K562 (cell line): ENCODE data around the gene HPD. TPM values are rescaled to one million over a fixed set of nuclear protein-coding genes. Genes with fewer than 3 reads are reported as not detected.

Source experiments
- CHD7 ChIP-seq: fragments of 200-600 bp; sonication (generic); IDR thresholded peaks from one replicate; pipeline ENCODE4 v1.6.1; 2012; ENCODE audit warnings: mild to moderate bottlenecking, low read depth, low read length, inconsistent platforms
- GMEB1 ChIP-seq: fragments of 250-450 bp; sonication (Bioruptor Pico); IDR thresholded peaks from 2 replicates; pipeline ENCODE4 v1.4.0; 2020; ENCODE audit warnings: mild to moderate bottlenecking
- HNRNPK ChIP-seq: fragments of 200-400 bp; formaldehyde crosslinking; IDR thresholded peaks from one replicate; pipeline ENCODE4 v1.6.1; 2018; ENCODE audit warnings: mild to moderate bottlenecking, low read depth, low read length; ENCODE audit not compliant: poor library complexity, severe bottlenecking
- LCOR ChIP-seq: sonication (generic); formaldehyde crosslinking; IDR thresholded peaks from 2 replicates; pipeline ENCODE4 v1.8.0; 2022; ENCODE audit warnings: mild to moderate bottlenecking, missing genetic modification reagents
- NELFE ChIP-seq: IDR thresholded peaks from 2 replicates; pipeline ENCODE4 v1.6.1; 2011; ENCODE audit warnings: mild to moderate bottlenecking; ENCODE audit not compliant: insufficient read depth, insufficient read length
- NONO ChIP-seq, 2 experiments: fragments of 200-400 bp in 1 of 2; fragments of 450-650 bp in 1 of 2; formaldehyde crosslinking in 1 of 2; IDR thresholded peaks; 2 replicates each; pipeline ENCODE4 v1.6.1; 2017; ENCODE audit warnings: low read depth in 2 of 2, mild to moderate bottlenecking in 2 of 2, moderate library complexity in 2 of 2, low read length in 1 of 2
- POLR2B ChIP-seq: fragments of 450-650 bp; IDR thresholded peaks from 2 replicates; pipeline ENCODE4 v1.6.1; 2018; ENCODE audit warnings: low read depth; ENCODE audit not compliant: partially characterized antibody
- SMC3 ChIP-seq: conservative IDR thresholded peaks from 2 replicates; pipeline ENCODE4 v1.6.1; 2011; ENCODE audit warnings: low read depth, low read length, improper control_type of control experiment; ENCODE audit not compliant: insufficient read depth
- SP1 ChIP-seq: sonication (generic); formaldehyde crosslinking; IDR thresholded peaks from 2 replicates; pipeline ENCODE4 v1.8.1; 2022; ENCODE audit warnings: mild to moderate bottlenecking, missing genetic modification reagents
- ZNF140 ChIP-seq: fragments of 250-450 bp; sonication (Bioruptor Pico); IDR thresholded peaks from 2 replicates; pipeline ENCODE4 v1.8.0; 2021; ENCODE audit warnings: moderate library complexity, mild to moderate bottlenecking, inconsistent platforms
- ZNF253 ChIP-seq: fragments of 250-450 bp; sonication (Bioruptor Pico); conservative IDR thresholded peaks from 2 replicates; pipeline ENCODE4 v1.6.1; 2021; ENCODE audit warnings: mild to moderate bottlenecking
- ZNF699 ChIP-seq: fragments of 250-450 bp; sonication (Bioruptor Pico); IDR thresholded peaks from 2 replicates; pipeline ENCODE4 v1.8.0; 2021; ENCODE audit warnings: mild to moderate bottlenecking, moderate library complexity; ENCODE audit not compliant: insufficient replicate concordance
- polyA plus RNA-seq, 8 experiments: library from polyadenylated mRNA; depleted of rRNA in 4 of 8; stranded (reverse) in 5 of 8; unstranded in 3 of 8; fragments of >200 nt; fragmentation: Nextera tagmentation in 2 of 8; fragmentation: Illumina TruSeq in 1 of 8; extraction: Ambion mirVana in 2 of 8; extraction: Trizol in 1 of 8; gene quantifications; 2 replicates each; pipeline versions ENCODE4 v1.2.1 to v1.2.3, GENCODE V29; 2011 to 2014; ENCODE audit warnings: inconsistent platforms in 1 of 8, missing spikeins in 1 of 8
- total RNA-seq, 7 experiments: library from RNA; depleted of rRNA in 6 of 7; stranded (reverse); fragments of >200 nt in 6 of 7; fragmentation: Illumina TruSeq in 2 of 7; extraction: Trizol in 2 of 7; gene quantifications; 2 replicates each; pipeline versions ENCODE4 v1.2.1 to v1.2.3, GENCODE V29; 2011 to 2021; ENCODE audit warnings: low replicate concordance in 1 of 7

Gene HPD
- total and polyA plus RNA-seq, 9 of the 15 experiments (the other 6 are each of a cell fraction or from before 2014, with no cell fraction given) = 0.06 to 0.29 (median 0.07) TPM; not detected in 4

GRCh38 chr12:121799842-121800693 lies 58.6 kb downstream of the HPD start (continued):
- TF ChIP-seq CHD7 (no peak), SMC3 (no peak), LCOR (CRISPR knock-in tag) (peak; percentile 5), ZNF140 (CRISPR knock-in tag) (no peak), GMEB1 (CRISPR knock-in tag) (no peak), NELFE (no peak), ZNF699 (CRISPR knock-in tag) (no peak), POLR2B (peak; percentile 68), NONO (IDR thresholded peaks at IDR 0.05; ENCODE audit: low read depth in 2 of 2, low read length in 1 of 2) (peak; percentile 66 to 68; a peak in 3 of 4 replicates), HNRNPK (no peak), SP1 (no peak; the same call in 1 of the 2 replicates), ZNF253 (CRISPR knock-in tag) (no peak)
